ENCODE measurements around the gene APLP1. TPM values are rescaled to one million over a fixed set of nuclear protein-coding genes. Genes with fewer than 3 reads are reported as not detected.

Gene APLP1
- total RNA-seq, 4 donors from 2014 or later, result 0.64 to 1.6 (median 0.96) TPM

GRCh38 chr19:35843676-35844481, 24.5 kb upstream of the APLP1 start:
- WGBS, result 11% methylated on average over 10 of the region's 42 CpGs
- no peak for TF ChIP-seq POLR2AphosphoS5 (IDR thresholded peaks at IDR 0.05)
- TF ChIP-seq CTCF (IDR thresholded peaks at IDR 0.05), result no peak
- TF ChIP-seq EP300 (IDR thresholded peaks at IDR 0.05), result no peak
- no peak for TF ChIP-seq POLR2A (IDR thresholded peaks at IDR 0.05)
- DNase-seq (ENCODE audit: low spot score in 2 of 2), result no peak
- no peak overlapping the region for H3K4me3 ChIP-seq
- no peak overlapping the region for H3K27ac ChIP-seq
- H3K27me3 ChIP-seq, result peaks cover 66% of the 10 kb centered on the region
- H3K36me3 ChIP-seq, result no peaks in the 10 kb centered on the region
- H3K4me1 ChIP-seq, result peaks cover 19% of the 10 kb centered on the region
- H3K9me3 ChIP-seq, result peaks cover 3% of the 10 kb centered on the region

- no peak for TF ChIP-seq POLR2A (IDR thresholded peaks at IDR 0.05)
- no peak for TF ChIP-seq CTCF (IDR thresholded peaks at IDR 0.05)
- no peak for TF ChIP-seq POLR2AphosphoS5 (IDR thresholded peaks at IDR 0.05)
- TF ChIP-seq EP300 (IDR thresholded peaks at IDR 0.05), result no peak
- H3K27ac ChIP-seq, result no peak overlapping the region
- 62% methylated on average over 16 of the region's 16 CpGs for WGBS
- H3K9me3 ChIP-seq, result no peaks in the 10 kb centered on the region
- H3K4me1 ChIP-seq, result peaks cover 19% of the 10 kb centered on the region
- H3K4me3 ChIP-seq, result peak overlapping the region; percentile 26
- peaks cover 74% of the 10 kb centered on the region for H3K27me3 ChIP-seq
- no peak for DNase-seq (ENCODE audit: low spot score in 2 of 2)
- H3K36me3 ChIP-seq, result no peaks in the 10 kb centered on the region
Measured at GRCh38 chr19:35844482-35845214, 23.7 kb upstream of the APLP1 start.

GRCh38 chr19:35845215-35846037, 22.9 kb upstream of the APLP1 start:
- no peaks in the 10 kb centered on the region for H3K36me3 ChIP-seq
- no peak overlapping the region for H3K27ac ChIP-seq
- peak overlapping the region; percentile 26 for H3K4me3 ChIP-seq
- TF ChIP-seq CTCF (IDR thresholded peaks at IDR 0.05) (no peak), POLR2A (IDR thresholded peaks at IDR 0.05) (no peak), EP300 (IDR thresholded peaks at IDR 0.05) (no peak), POLR2AphosphoS5 (IDR thresholded peaks at IDR 0.05) (no peak)
- H3K4me1 ChIP-seq, result peaks cover 19% of the 10 kb centered on the region
- DNase-seq (ENCODE audit: low spot score in 2 of 2), result no peak
- WGBS, result 5% methylated on average over 33 of the region's 63 CpGs
- H3K9me3 ChIP-seq, result no peaks in the 10 kb centered on the region
- peaks cover 82% of the 10 kb centered on the region for H3K27me3 ChIP-seq

GRCh38 chr19:35846038-35846668, 22.2 kb upstream of the APLP1 start:
- WGBS, result 10% methylated on average over 4 of the region's 26 CpGs
- H3K27ac ChIP-seq, result no peak overlapping the region
- TF ChIP-seq EP300 (IDR thresholded peaks at IDR 0.05) (no peak), POLR2A (IDR thresholded peaks at IDR 0.05) (no peak)
- no peak for DNase-seq (ENCODE audit: low spot score in 2 of 2)
- H3K9me3 ChIP-seq, result no peaks in the 10 kb centered on the region
- peak overlapping the region; percentile 26 for H3K4me3 ChIP-seq
- peaks cover 89% of the 10 kb centered on the region for H3K27me3 ChIP-seq
- peaks cover 19% of the 10 kb centered on the region for H3K4me1 ChIP-seq
- H3K36me3 ChIP-seq, result no peaks in the 10 kb centered on the region

GRCh38 chr19:35847911-35848310, 20.5 kb upstream of the APLP1 start:
- no peak for DNase-seq (ENCODE audit: low spot score in 2 of 2)
- peaks cover 93% of the 10 kb centered on the region for H3K27me3 ChIP-seq
- TF ChIP-seq EP300 (IDR thresholded peaks at IDR 0.05) (no peak), POLR2AphosphoS5 (IDR thresholded peaks at IDR 0.05) (no peak), CTCF (IDR thresholded peaks at IDR 0.05) (no peak), POLR2A (IDR thresholded peaks at IDR 0.05) (no peak)

More at GRCh38 chr19:35847911-35848310, 20.5 kb upstream of the APLP1 start:
- no peak overlapping the region for H3K27ac ChIP-seq
- 83% methylated on average over 8 of the region's 8 CpGs for WGBS
- H3K9me3 ChIP-seq, result no peaks in the 10 kb centered on the region
- no peak overlapping the region for H3K4me3 ChIP-seq
- H3K36me3 ChIP-seq, result no peaks in the 10 kb centered on the region
- H3K4me1 ChIP-seq, result peaks cover 19% of the 10 kb centered on the region

All from suprapubic skin (tissue), 4 donors.